Vagina (tissue), 2 donors: ENCODE measurements around the gene MAML2.

Source experiments
- CTCF ChIP-seq, 3 experiments: fragments of 450-650 bp in 2 of 3; fragments of 200-600 bp in 1 of 3; sonication (generic) in 1 of 3; IDR thresholded peaks; one replicate each; pipeline ENCODE4 v1.5.1; 2017 to 2019; ENCODE audit warnings: antibody characterized with exemption in 3 of 3, mild to moderate bottlenecking in 2 of 3, moderate library complexity in 2 of 3
- POLR2A ChIP-seq, 2 donors: fragments of 450-650 bp; IDR thresholded peaks; one replicate each; pipeline ENCODE4 v1.6.1; 2017; ENCODE audit warnings: antibody characterized with exemption in 2 of 2, mild to moderate bottlenecking in 2 of 2, moderate library complexity in 2 of 2
- POLR2AphosphoS5 ChIP-seq, 2 donors: sonication (generic); formaldehyde crosslinking; IDR thresholded peaks; one replicate each; pipeline ENCODE4 v1.9.0; 2017; ENCODE audit warnings: antibody characterized with exemption in 2 of 2, mild to moderate bottlenecking in 2 of 2, low read depth in 1 of 2; ENCODE audit not compliant: insufficient read depth in 1 of 2

- TF ChIP-seq CTCF (IDR thresholded peaks at IDR 0.05) (no peak), POLR2AphosphoS5 (IDR thresholded peaks at IDR 0.05; ENCODE audit: insufficient read depth in 1 of 2, low read depth in 1 of 2) (no peak), POLR2A (IDR thresholded peaks at IDR 0.05) (no peak)
Observed at GRCh38 chr11:96158126-96158525, 184.9 kb downstream of the MAML2 start.
